Measurements from ENCODE around the gene RAB31.

The RAB31 gene

DNA sequence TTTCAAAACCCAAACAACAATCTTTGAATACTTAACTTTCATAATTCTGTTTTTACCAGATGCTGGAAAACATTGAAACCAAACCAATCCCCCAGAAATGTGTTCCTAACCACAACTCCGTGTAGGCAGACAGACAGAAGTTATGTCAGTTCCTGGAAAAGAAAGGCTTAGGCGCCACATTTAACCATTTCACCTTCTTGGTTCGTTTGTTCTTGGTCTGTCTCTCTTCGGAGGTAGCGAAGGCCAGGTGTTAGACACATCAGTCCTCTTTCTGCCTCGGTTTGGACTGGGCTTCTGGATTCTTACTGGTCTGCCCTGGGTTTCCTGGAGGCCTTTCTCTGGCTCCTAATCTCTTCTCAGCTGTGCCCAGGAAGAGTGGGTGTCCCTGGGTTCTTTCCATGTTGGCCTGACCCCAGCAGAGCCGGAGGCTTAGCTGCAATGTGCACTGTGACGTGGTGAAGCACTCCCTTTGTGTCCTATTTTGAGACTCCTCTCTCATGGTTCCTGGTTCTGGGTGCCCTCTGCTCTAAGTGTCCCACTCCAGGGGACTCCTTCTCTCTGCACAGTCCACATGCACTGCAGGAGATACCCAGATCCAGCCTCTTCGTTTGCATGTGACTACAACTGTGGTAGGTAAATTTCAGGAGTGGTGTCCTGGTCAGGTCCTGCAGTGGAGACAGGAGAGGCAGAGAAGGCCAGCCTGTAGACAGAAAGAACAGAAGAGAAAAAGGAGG, 23.1 kb upstream of the RAB31 start:
- ATAC-seq (no peak), DNase-seq (no peak)
- H3K27me3 Mint-ChIP-seq = peaks cover 16% of the 10 kb centered on the region
- H3K36me3 Mint-ChIP-seq (ENCODE audit: low read depth) = no peaks in the 10 kb centered on the region
- H3K27ac Mint-ChIP-seq = no peak overlapping the region
- H3K4me3 Mint-ChIP-seq = no peak overlapping the region
- peaks cover 4% of the 10 kb centered on the region for H3K4me1 Mint-ChIP-seq
- no peaks in the 10 kb centered on the region for H3K9me3 Mint-ChIP-seq

DNA sequence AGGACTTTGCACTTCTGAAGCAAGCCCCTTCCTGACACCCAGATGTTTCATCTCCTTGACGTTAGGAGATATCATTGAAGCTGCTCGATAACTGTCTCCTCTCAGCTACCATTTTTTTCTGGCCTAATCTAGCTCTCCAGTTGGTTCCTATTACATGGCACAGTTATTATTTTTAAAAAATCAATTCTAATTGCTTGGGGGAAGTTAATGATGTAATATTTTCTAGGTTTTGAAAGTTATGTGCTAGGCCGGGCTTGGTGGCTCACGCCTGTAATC, 22.5 kb upstream of the RAB31 start:
- H3K27ac Mint-ChIP-seq = no peak overlapping the region
- peaks cover 4% of the 10 kb centered on the region for H3K4me1 Mint-ChIP-seq
- H3K4me3 Mint-ChIP-seq = no peak overlapping the region
- DNase-seq (no peak), ATAC-seq (no peak)
- peaks cover 16% of the 10 kb centered on the region for H3K27me3 Mint-ChIP-seq
- no peaks in the 10 kb centered on the region for H3K36me3 Mint-ChIP-seq (ENCODE audit: low read depth)
- H3K9me3 Mint-ChIP-seq = no peaks in the 10 kb centered on the region

DNA sequence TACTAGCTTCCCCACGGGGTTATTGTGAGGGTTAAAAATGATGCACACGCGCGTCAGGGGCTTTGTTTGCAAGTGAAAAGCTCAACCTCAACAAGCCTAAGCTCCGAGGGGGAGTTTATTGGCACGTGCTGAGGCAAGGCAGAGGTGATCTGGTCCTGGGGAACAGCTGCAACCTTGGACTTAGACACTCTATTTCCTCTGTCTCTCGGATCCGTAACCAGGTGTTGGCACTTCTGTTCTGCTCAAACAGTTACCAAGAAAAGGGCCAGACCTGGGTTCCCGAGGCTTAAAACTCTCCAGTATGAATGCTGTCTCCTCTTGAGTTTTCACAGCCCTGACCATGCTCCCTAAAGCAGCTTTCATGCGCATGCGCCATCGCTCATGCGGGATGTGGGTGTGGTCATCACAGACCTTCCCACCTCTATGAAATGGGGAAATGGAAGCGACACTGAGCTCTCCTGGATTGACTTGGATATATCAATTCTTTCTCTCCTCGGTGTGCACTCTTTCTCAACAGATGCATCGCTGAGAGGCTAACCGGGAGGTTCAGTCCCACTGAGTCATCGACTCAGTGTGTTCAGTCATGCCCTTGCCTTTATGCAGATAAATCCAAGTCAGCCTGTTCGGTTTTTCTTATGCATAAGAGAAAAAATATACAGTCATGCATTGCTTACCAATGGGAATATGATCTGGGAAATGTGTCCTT, 19.9 kb upstream of the RAB31 start:
- no peak overlapping the region for H3K27ac Mint-ChIP-seq
- peaks cover 4% of the 10 kb centered on the region for H3K4me1 Mint-ChIP-seq
- H3K9me3 Mint-ChIP-seq = no peaks in the 10 kb centered on the region
- H3K27me3 Mint-ChIP-seq = peaks cover 9% of the 10 kb centered on the region
- ATAC-seq (no peak), DNase-seq (no peak)
- H3K4me3 Mint-ChIP-seq = no peak overlapping the region
- no peaks in the 10 kb centered on the region for H3K36me3 Mint-ChIP-seq (ENCODE audit: low read depth)

DNA sequence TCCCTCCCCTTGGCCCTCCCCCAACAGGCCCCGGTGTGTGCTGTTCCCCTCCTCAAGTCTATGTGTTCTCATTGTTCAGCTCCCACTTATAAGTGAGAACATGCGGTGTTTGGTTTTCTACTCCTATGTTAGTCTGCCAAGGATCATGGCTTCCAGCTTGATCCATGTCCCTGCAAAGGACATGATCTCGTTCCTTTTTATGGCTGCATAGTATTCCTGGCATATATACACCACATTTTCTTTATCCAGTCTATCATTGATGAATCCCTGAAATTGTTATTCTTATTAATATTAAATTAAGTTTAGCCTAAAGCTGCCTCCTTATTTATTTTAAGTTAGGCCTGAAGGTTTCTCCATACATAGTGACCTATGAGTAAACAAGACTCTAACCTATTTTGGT, 18.8 kb upstream of the RAB31 start:
- H3K4me1 Mint-ChIP-seq = peaks cover 4% of the 10 kb centered on the region
- no peaks in the 10 kb centered on the region for H3K9me3 Mint-ChIP-seq
- no peaks in the 10 kb centered on the region for H3K36me3 Mint-ChIP-seq (ENCODE audit: low read depth)
- no peak overlapping the region for H3K4me3 Mint-ChIP-seq
- no peak overlapping the region for H3K27ac Mint-ChIP-seq
- DNase-seq = no peak
- no peak for ATAC-seq
- peaks cover 11% of the 10 kb centered on the region for H3K27me3 Mint-ChIP-seq

DNA sequence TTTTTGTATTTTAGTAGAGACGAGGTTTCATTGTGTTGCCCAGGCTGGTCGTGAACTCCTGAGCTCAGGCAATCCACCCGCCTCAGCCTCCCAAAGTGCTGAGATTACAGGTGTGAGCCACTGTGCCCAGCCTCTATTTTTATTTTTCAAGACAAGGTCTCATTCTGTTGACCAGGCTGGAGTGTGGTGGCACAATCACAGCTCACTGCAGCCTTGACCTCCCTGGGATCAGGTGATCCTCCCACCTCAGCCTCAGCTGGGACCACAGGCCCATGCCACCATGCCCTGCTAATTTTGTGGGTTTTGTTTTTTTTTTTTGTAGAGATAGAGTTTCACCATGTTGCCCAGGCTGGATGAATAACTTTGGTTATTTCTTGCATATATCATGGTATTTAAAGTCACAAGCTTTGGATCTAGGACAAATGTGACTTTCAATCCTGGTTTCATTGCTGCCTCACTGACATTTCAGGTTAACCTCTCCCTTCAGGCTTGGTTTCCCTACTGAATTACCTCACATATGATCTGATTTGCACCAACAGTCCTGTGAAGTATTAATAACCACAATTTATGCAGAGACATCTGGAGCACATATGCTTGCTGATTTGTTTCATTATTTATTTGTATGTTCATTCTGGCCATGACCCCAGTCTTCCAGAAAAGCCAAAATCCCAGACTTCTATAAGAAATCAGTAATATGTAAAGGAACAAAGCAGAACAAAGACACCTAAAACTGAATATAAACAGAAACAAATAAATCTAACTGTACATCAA, 17.5 kb upstream of the RAB31 start:
- no peak overlapping the region for H3K27ac Mint-ChIP-seq
- no peaks in the 10 kb centered on the region for H3K4me1 Mint-ChIP-seq
- no peaks in the 10 kb centered on the region for H3K36me3 Mint-ChIP-seq (ENCODE audit: low read depth)
- H3K27me3 Mint-ChIP-seq = peaks cover 6% of the 10 kb centered on the region
- DNase-seq = no peak
- H3K9me3 Mint-ChIP-seq = no peaks in the 10 kb centered on the region
- no peak for ATAC-seq
- H3K4me3 Mint-ChIP-seq = no peak overlapping the region

DNA sequence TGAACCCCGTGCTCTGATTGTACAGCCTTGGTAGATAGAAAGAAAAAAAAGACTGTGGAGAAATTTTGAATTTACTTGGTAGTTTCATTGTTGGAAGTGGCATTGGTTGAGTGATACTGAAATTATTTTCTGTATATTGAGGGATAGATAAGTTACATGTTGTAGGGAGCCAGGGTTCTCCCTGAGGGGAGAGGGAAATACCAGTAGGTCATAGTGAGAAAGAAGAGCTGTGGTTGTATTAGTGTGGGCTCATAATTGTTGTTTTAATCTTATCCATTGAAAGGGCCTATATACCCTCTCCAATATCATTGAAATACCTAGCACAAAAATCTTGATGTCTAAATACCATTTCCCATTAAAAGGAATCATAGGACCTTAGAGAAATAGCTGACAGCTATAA, 16.9 kb upstream of the RAB31 start:
- H3K9me3 Mint-ChIP-seq = no peaks in the 10 kb centered on the region
- H3K27me3 Mint-ChIP-seq = peaks cover 6% of the 10 kb centered on the region
- no peaks in the 10 kb centered on the region for H3K36me3 Mint-ChIP-seq (ENCODE audit: low read depth)
- no peak for DNase-seq
- ATAC-seq = no peak
- no peak overlapping the region for H3K27ac Mint-ChIP-seq
- no peaks in the 10 kb centered on the region for H3K4me1 Mint-ChIP-seq
- H3K4me3 Mint-ChIP-seq = no peak overlapping the region

DNA sequence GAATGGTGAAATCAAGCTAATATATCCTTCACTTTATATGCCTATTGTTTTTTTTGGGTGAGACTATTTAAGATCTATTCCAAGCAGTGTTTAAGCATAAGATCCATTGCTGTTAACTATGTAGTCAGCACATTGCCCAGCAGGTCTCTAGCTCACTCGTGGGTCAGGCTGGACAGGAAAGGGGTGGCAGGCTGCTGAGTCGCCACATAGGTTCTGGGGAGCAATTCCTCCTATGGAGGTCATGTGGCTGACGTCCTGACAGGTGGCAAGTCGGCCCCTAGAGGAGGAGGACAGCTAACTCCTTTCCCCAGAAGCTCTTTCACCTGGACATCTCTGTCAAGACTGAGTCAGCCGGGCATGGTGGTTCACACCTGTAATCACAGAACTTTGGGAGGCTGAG, 13.9 kb upstream of the RAB31 start:
- H3K36me3 Mint-ChIP-seq (ENCODE audit: low read depth) = no peaks in the 10 kb centered on the region
- no peaks in the 10 kb centered on the region for H3K9me3 Mint-ChIP-seq
- H3K4me1 Mint-ChIP-seq = no peaks in the 10 kb centered on the region
- DNase-seq (no peak), ATAC-seq (no peak)
- no peak overlapping the region for H3K4me3 Mint-ChIP-seq
- H3K27ac Mint-ChIP-seq = no peak overlapping the region
- H3K27me3 Mint-ChIP-seq = peaks cover 6% of the 10 kb centered on the region

DNA sequence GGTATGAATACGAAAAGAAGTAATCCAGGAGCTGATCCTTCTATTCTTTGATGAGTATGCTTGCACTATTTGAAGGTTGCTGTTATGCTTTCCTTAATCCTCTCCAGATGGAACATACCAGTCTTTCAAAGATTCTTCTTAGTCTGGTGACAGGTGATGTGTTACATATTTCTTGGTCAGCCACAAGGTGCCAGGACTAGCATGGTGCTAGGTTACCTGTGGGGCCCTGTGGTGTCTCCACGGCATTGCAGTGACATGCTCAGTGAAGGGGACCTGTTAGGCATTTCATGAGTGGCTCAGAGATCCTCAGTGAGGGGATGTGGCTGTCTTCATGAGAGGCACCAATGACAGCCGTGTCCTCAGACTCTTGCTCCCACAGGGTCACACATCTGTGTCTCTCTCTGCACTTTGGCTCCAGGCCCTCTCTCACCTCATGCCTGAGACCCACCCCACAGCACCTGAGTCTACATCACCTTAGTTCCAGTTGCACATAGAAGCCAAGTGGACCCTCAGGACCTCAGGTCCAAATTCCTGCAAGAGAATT, 13.1 kb upstream of the RAB31 start:
- H3K4me1 Mint-ChIP-seq = no peaks in the 10 kb centered on the region
- no peak overlapping the region for H3K27ac Mint-ChIP-seq
- no peak overlapping the region for H3K4me3 Mint-ChIP-seq
- no peak for ATAC-seq
- H3K9me3 Mint-ChIP-seq = no peaks in the 10 kb centered on the region
- no peak for DNase-seq
- no peaks in the 10 kb centered on the region for H3K36me3 Mint-ChIP-seq (ENCODE audit: low read depth)
- H3K27me3 Mint-ChIP-seq = peaks cover 4% of the 10 kb centered on the region

DNA sequence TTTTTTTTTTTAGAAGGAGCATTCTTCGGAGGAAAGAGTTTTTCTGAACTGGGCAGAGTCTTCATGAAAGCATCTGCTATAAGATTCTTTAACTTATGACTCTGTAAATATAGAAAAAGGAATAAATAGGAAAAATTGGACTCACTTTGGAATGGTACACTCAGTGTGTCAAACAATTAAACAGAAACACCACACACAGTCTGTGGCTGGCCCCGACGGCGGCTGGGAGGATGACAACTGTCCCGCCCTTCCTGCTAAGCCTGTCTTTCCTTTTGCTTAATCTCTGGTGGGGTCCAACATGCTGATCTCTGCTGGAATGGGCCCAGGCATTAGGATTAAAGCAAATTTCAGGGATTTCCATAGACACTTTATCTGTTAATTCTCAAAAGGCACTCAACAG, 12.5 kb upstream of the RAB31 start:
- no peaks in the 10 kb centered on the region for H3K4me1 Mint-ChIP-seq
- ATAC-seq (no peak), DNase-seq (no peak)
- H3K4me3 Mint-ChIP-seq = no peak overlapping the region
- peaks cover 4% of the 10 kb centered on the region for H3K27me3 Mint-ChIP-seq
- H3K9me3 Mint-ChIP-seq = no peaks in the 10 kb centered on the region
- no peaks in the 10 kb centered on the region for H3K36me3 Mint-ChIP-seq (ENCODE audit: low read depth)
- no peak overlapping the region for H3K27ac Mint-ChIP-seq

DNA sequence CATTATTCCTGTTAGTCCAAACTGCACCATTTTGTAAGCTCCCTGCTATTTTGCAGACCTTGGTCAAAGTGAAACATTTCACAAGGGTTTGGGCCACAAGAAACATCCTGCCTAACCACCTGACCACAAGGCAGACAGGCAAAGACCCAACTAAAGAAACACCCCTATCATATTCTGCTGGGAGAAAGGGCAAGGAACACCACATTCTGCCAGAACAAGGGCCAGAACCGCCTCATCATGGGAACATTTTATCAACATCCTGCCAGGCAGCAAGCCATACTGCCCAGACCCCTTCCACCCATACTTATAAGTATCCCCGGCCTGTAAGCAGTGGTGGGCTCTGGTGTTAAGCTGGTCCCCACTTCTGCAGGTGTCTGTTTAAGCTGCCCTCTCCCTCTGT, 12.0 kb upstream of the RAB31 start:
- H3K4me3 Mint-ChIP-seq = no peak overlapping the region
- H3K9me3 Mint-ChIP-seq = no peaks in the 10 kb centered on the region
- DNase-seq = no peak
- H3K4me1 Mint-ChIP-seq = no peaks in the 10 kb centered on the region
- H3K36me3 Mint-ChIP-seq (ENCODE audit: low read depth) = no peaks in the 10 kb centered on the region
- H3K27me3 Mint-ChIP-seq = peaks cover 4% of the 10 kb centered on the region
- H3K27ac Mint-ChIP-seq = no peak overlapping the region
- no peak for ATAC-seq

DNA sequence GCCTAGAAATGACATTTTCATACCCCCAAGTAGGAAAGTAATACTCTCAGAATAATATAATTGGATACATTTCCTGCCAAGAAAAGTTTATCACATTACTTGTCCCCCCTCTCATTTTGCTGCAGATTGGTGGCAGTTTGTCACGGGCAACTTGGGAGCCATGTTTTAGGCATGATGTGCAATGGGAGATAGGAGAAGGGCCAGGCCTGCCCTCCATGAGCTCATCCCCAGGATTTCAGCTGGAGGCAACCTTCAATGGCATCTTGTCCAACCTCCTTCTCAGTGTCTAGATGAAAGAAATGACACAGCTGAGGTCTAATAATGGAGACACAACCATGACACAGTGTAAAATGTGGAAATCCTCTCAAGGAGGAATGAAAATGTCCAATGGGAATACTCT, 11.4 kb upstream of the RAB31 start:
- ATAC-seq = no peak
- no peak overlapping the region for H3K27ac Mint-ChIP-seq
- peaks cover 4% of the 10 kb centered on the region for H3K27me3 Mint-ChIP-seq
- peaks cover 3% of the 10 kb centered on the region for H3K4me1 Mint-ChIP-seq
- no peaks in the 10 kb centered on the region for H3K9me3 Mint-ChIP-seq
- H3K4me3 Mint-ChIP-seq = no peak overlapping the region
- no peaks in the 10 kb centered on the region for H3K36me3 Mint-ChIP-seq (ENCODE audit: low read depth)
- DNase-seq = no peak

DNA sequence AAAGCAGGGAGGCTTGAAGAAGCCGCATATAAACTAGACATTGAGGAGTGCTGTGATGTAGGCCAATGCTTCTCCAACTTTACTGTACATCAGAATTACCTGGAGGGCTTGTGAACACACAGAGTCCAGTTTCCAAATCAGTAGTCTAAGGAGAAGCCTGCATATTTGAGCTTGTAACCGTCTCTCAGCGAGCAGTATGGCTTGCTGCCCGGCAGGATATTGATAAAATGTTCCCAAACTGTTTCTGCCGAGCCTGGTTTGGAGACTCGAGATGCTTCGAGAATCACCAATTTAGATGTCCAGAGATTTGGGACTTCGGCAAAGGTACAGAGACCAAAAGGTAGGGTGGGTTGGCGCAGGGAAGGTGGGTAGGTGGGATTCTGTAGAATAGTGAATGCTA, 11.0 kb upstream of the RAB31 start:
- Mint-ChIP-seq H3K27me3 (peaks cover 4% of the 10 kb centered on the region), H3K4me3 (no peak overlapping the region), H3K9me3 (no peaks in the 10 kb centered on the region), H3K36me3 (ENCODE audit: low read depth) (no peaks in the 10 kb centered on the region), H3K4me1 (peaks cover 4% of the 10 kb centered on the region), H3K27ac (no peak overlapping the region)
- ATAC-seq = no peak
- no peak for DNase-seq

DNA sequence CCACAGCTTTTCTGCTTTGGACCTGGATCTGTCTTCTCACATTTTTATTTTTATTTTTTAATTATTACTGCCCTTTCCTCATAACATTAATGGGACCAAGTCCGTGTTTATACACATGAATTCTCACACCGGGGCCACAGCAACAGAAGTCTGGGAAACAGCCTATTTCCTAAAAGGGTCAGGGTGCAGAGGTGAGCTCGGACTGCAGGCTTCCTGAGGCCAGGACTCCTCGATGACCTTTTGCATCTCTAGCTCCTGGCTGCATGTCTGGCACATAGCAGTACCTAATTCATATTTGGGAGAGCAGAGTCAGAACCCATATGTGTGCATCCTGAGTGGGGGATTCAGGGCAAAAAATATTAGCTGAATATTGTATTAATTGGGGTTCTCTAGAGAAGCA, 9.6 kb upstream of the RAB31 start:
- Mint-ChIP-seq H3K4me1 (peaks cover 4% of the 10 kb centered on the region), H3K27me3 (peaks cover 6% of the 10 kb centered on the region), H3K36me3 (ENCODE audit: low read depth) (no peaks in the 10 kb centered on the region), H3K27ac (no peak overlapping the region), H3K4me3 (no peak overlapping the region), H3K9me3 (no peaks in the 10 kb centered on the region)
- ATAC-seq (no peak), DNase-seq (no peak)

DNA sequence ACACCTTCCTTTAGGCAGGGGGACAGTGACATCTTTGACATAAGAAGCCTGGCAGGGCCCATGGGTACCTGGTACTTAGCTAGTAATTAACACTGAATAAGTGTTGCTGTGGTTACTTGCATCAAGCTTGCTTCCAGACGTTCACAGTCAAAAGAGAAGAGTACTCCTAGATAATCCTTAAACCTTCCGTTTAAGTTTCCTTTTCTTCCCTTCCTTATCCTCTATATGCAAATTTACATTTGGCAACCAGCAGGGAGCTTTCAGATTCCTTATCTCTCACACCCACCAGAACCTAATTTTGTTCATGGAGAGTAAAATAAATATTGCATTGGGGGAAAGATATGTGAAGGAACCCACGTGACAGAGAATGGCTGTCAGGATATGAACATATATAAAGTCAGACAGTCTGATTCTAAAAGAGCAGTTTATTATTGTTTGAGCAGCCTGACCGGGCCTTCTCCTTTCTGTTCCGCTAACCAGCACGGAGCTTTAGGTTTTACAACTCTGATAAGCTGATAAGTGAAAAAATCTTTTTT, 7.8 kb upstream of the RAB31 start:
- Mint-ChIP-seq H3K27me3 (peaks cover 17% of the 10 kb centered on the region), H3K9me3 (no peaks in the 10 kb centered on the region), H3K4me1 (peaks cover 6% of the 10 kb centered on the region), H3K36me3 (ENCODE audit: low read depth) (no peaks in the 10 kb centered on the region), H3K27ac (no peak overlapping the region), H3K4me3 (no peak overlapping the region)
- no peak for ATAC-seq
- DNase-seq = no peak

All from activated naive CD8-positive, alpha-beta T cell treated with anti-CD3 and anti-CD28 coated beads, Interleukin-2, amount 50 U/mL, for 24 hours (primary cell).